ENCODE data around the gene STXBP1. TPM values are rescaled to one million over a fixed set of nuclear protein-coding genes. Genes with fewer than 3 reads are reported as not detected.

Gene STXBP1
- total and polyA plus RNA-seq, 2 of the 8 experiments (the other 6 are each of a cell fraction or from before 2014, with no cell fraction given) = 11.5 to 60.9 TPM

- no peak overlapping the region for H3K23ac ChIP-seq (ENCODE audit: insufficient read length)
- no peaks in the 10 kb centered on the region for H3K4me1 ChIP-seq (replicated peaks in 1 of 4; ENCODE audit: control insufficient read depth in 3 of 4, insufficient read depth in 4 of 4, low read length in 3 of 4)
- TF ChIP-seq SP1 (IDR thresholded peaks at IDR 0.05; ENCODE audit: low read depth, low read length) (no peak), PHF8 (conservative IDR thresholded peaks at IDR 0.05; ENCODE audit: low read depth, low read length) (no peak), RAD21 (IDR thresholded peaks at IDR 0.05 in 1 of 2, conservative IDR thresholded peaks at IDR 0.05 in 1 of 2; ENCODE audit: low read depth in 2 of 2, low read length in 2 of 2) (no peak), BACH1 (IDR thresholded peaks at IDR 0.05; ENCODE audit: low read length) (no peak), RNF2 (IDR thresholded peaks at IDR 0.05; ENCODE audit: borderline replicate concordance, low read depth, low read length, missing control alignments, poor library complexity, severe bottlenecking) (no peak)
- H2BK120ac ChIP-seq (replicated peaks; ENCODE audit: low read depth, low read length) = no peak overlapping the region
- no peak overlapping the region for H3K4me2 ChIP-seq (ENCODE audit: insufficient read depth in 1 of 2, low read depth in 2 of 2, low read length in 2 of 2)
- H2BK20ac ChIP-seq (ENCODE audit: low read length) = no peak overlapping the region
- H2BK5ac ChIP-seq (ENCODE audit: low read depth, low read length) = no peak overlapping the region
- no peak overlapping the region for H3K4ac ChIP-seq (replicated peaks; ENCODE audit: insufficient read length, low read depth, low read length)
- no peak overlapping the region for H3K4me3 ChIP-seq (ENCODE audit: extremely low read depth in 1 of 4, insufficient read depth in 2 of 4, low read depth in 3 of 4, low read length in 4 of 4)
- no peak overlapping the region for H3K9ac ChIP-seq (replicated peaks in 1 of 4; ENCODE audit: extremely low read depth in 1 of 4, low read depth in 3 of 4, low read length in 3 of 4)
- peaks cover 0 to 15% (median 11%) of the 10 kb centered on the region in 4 experiments; a peak in 6 of 8 replicates for H3K36me3 ChIP-seq (ENCODE audit: control insufficient read depth in 2 of 4, insufficient read depth in 4 of 4, low read length in 3 of 4)
- POLR2A ChIA-PET (ENCODE audit: partially characterized antibody) = no interaction called here
- 79% methylated on average over 1 of the region's 1 CpG; no CpG with 5 or more reads in 1 of the 2 experiments for WGBS, 2 experiments (ENCODE audit: extremely low coverage in 1 of 2, insufficient coverage in 1 of 2, insufficient read length in 1 of 2, insufficient replicate concordance in 2 of 2, low coverage in 1 of 2, low lambda C conversion rate in 2 of 2, missing lambda C conversion rate in 1 of 2)
- no peak overlapping the region for H4K5ac ChIP-seq (ENCODE audit: insufficient read length, low read depth, low read length)
- H3K14ac ChIP-seq (ENCODE audit: insufficient read length) = no peak overlapping the region
- no peak overlapping the region for H4K91ac ChIP-seq (replicated peaks; ENCODE audit: insufficient read length, low read length)
- H2BK15ac ChIP-seq (ENCODE audit: low read length) = no peak overlapping the region
- H3K27ac ChIP-seq (ENCODE audit: low read depth, low read length) = no peak overlapping the region
- DNase-seq (ENCODE audit: low read depth in 1 of 2, low spot score in 2 of 2) = no peak
- H4K20me1 ChIP-seq (replicated peaks in 1 of 2; ENCODE audit: control insufficient read depth in 1 of 2, insufficient read depth in 2 of 2, low read length in 2 of 2) = peaks cover 0 to 2% of the 10 kb centered on the region in 2 experiments
- H3K79me1 ChIP-seq (ENCODE audit: low read depth, low read length) = no peaks in the 10 kb centered on the region; the same call in 1 of the 2 replicates
- no peaks in the 10 kb centered on the region for H3K23me2 ChIP-seq (ENCODE audit: low read depth, low read length)
- H3K18ac ChIP-seq (ENCODE audit: extremely low read depth, low read length) = no peak overlapping the region
- H3K79me2 ChIP-seq (ENCODE audit: control insufficient read depth in 1 of 2, insufficient read depth in 2 of 2, low read length in 2 of 2) = no peaks in the 10 kb centered on the region
- H4K8ac ChIP-seq (ENCODE audit: extremely low read depth, insufficient read depth, low read length) = no peak overlapping the region
- H2AFZ ChIP-seq (ENCODE audit: low read length) = no peak overlapping the region
- H3K56ac ChIP-seq (replicated peaks; ENCODE audit: insufficient read length, low read depth, low read length) = no peak overlapping the region
- H2AK5ac ChIP-seq (ENCODE audit: low read depth, low read length) = no peak overlapping the region
- FAIRE-seq = no peak
- H3K9me3 ChIP-seq (ENCODE audit: insufficient read depth in 2 of 2, low read depth in 1 of 2, low read length in 1 of 2) = no peaks in the 10 kb centered on the region
- CTCF ChIA-PET (ENCODE audit: partially characterized antibody) = no interaction called here
- H2BK12ac ChIP-seq (ENCODE audit: low read depth, low read length) = no peak overlapping the region
- no peaks in the 10 kb centered on the region for H3K27me3 ChIP-seq (replicated peaks in 1 of 4; ENCODE audit: control insufficient read depth in 3 of 4, extremely low read depth in 1 of 4, insufficient read depth in 3 of 4, low read length in 3 of 4)
These were observed 50.5 kb downstream of the STXBP1 start for GRCh38 chr9:127662617-127663016.
